HL-60 (cell line): ENCODE measurements around the gene HOXB2.

ENCODE experiments used
- DNase-seq, 2 experiments: peaks; one replicate each; pipeline ENCODE4 v3.0.0-alpha.2; 2010 to 2020; ENCODE audit warnings: low read depth in 1 of 2, low spot score in 1 of 2
- H3K27ac ChIP-seq: fragments of 250-450 bp; sonication (Bioruptor Pico); replicated peaks from 2 replicates; pipeline ENCODE4 v1.5.1; 2020; ENCODE audit warnings: mild to moderate bottlenecking, moderate library complexity
- H3K27me3 ChIP-seq: fragments of 250-450 bp; sonication (Bioruptor Pico); 2 replicates; pipeline ENCODE4 v1.5.1; 2021; ENCODE audit warnings: mild to moderate bottlenecking, moderate library complexity; ENCODE audit not compliant: insufficient read depth, poor library complexity, severe bottlenecking
- H3K4me3 ChIP-seq: replicated peaks from 2 replicates; pipeline ENCODE4 v1.5.1; 2011; ENCODE audit warnings: mild to moderate bottlenecking, control low read depth, low read length; ENCODE audit not compliant: insufficient read depth
- GABPA ChIP-seq: IDR thresholded peaks from 2 replicates; pipeline ENCODE4 v1.6.1; 2012; ENCODE audit warnings: low read depth
- POLR2AphosphoS5 ChIP-seq: IDR thresholded peaks from 2 replicates; pipeline ENCODE4 v1.6.1; 2012; ENCODE audit warnings: low read depth
- SPI1 ChIP-seq: IDR thresholded peaks from 2 replicates; pipeline ENCODE4 v1.6.1; 2012; ENCODE audit warnings: low read depth, mild to moderate bottlenecking, borderline replicate concordance
- TF ChIP-seq, protein P1 (sequence below): IDR thresholded peaks from 2 replicates; pipeline ENCODE4 v1.6.1; 2012; ENCODE audit warnings: low read depth; ENCODE audit not compliant: insufficient replicate concordance
- TF ChIP-seq, protein P2 (sequence below): IDR thresholded peaks from one replicate; pipeline ENCODE4 v1.5.1; 2011; ENCODE audit warnings: low read length, control low read depth, inconsistent platforms; ENCODE audit not compliant: insufficient read depth

Gene HOXB2

DNA sequence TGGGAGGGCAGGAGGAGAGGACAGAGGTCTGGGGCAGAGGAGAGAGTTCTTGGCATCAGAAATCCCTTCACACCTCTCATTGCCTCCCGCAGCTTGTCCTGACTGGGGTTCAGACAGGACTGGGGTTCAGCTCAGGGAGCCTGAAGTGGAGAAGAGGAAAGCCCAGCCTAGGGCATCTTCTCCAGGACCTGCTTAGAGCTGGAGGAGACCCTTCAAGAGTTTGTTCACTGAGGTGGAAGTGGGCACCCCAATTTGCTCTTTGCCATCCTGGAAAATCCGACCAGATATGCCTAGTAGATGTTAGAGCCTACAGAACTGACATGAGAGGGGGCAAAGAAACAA, 43.1 kb upstream of the HOXB2 start:
- TF ChIP-seq GABPA (no peak), SPI1 (no peak), POLR2AphosphoS5 (no peak)
- TF ChIP-seq, protein P1, sequence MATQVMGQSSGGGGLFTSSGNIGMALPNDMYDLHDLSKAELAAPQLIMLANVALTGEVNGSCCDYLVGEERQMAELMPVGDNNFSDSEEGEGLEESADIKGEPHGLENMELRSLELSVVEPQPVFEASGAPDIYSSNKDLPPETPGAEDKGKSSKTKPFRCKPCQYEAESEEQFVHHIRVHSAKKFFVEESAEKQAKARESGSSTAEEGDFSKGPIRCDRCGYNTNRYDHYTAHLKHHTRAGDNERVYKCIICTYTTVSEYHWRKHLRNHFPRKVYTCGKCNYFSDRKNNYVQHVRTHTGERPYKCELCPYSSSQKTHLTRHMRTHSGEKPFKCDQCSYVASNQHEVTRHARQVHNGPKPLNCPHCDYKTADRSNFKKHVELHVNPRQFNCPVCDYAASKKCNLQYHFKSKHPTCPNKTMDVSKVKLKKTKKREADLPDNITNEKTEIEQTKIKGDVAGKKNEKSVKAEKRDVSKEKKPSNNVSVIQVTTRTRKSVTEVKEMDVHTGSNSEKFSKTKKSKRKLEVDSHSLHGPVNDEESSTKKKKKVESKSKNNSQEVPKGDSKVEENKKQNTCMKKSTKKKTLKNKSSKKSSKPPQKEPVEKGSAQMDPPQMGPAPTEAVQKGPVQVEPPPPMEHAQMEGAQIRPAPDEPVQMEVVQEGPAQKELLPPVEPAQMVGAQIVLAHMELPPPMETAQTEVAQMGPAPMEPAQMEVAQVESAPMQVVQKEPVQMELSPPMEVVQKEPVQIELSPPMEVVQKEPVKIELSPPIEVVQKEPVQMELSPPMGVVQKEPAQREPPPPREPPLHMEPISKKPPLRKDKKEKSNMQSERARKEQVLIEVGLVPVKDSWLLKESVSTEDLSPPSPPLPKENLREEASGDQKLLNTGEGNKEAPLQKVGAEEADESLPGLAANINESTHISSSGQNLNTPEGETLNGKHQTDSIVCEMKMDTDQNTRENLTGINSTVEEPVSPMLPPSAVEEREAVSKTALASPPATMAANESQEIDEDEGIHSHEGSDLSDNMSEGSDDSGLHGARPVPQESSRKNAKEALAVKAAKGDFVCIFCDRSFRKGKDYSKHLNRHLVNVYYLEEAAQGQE, result no peak
- TF ChIP-seq, protein P2, sequence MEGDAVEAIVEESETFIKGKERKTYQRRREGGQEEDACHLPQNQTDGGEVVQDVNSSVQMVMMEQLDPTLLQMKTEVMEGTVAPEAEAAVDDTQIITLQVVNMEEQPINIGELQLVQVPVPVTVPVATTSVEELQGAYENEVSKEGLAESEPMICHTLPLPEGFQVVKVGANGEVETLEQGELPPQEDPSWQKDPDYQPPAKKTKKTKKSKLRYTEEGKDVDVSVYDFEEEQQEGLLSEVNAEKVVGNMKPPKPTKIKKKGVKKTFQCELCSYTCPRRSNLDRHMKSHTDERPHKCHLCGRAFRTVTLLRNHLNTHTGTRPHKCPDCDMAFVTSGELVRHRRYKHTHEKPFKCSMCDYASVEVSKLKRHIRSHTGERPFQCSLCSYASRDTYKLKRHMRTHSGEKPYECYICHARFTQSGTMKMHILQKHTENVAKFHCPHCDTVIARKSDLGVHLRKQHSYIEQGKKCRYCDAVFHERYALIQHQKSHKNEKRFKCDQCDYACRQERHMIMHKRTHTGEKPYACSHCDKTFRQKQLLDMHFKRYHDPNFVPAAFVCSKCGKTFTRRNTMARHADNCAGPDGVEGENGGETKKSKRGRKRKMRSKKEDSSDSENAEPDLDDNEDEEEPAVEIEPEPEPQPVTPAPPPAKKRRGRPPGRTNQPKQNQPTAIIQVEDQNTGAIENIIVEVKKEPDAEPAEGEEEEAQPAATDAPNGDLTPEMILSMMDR, result no peak
- Histone ChIP-seq H3K4me3 (no peak overlapping the region), H3K27me3 (peaks cover 84% of the 10 kb centered on the region), H3K27ac (no peak overlapping the region)
- no peak for DNase-seq

DNA sequence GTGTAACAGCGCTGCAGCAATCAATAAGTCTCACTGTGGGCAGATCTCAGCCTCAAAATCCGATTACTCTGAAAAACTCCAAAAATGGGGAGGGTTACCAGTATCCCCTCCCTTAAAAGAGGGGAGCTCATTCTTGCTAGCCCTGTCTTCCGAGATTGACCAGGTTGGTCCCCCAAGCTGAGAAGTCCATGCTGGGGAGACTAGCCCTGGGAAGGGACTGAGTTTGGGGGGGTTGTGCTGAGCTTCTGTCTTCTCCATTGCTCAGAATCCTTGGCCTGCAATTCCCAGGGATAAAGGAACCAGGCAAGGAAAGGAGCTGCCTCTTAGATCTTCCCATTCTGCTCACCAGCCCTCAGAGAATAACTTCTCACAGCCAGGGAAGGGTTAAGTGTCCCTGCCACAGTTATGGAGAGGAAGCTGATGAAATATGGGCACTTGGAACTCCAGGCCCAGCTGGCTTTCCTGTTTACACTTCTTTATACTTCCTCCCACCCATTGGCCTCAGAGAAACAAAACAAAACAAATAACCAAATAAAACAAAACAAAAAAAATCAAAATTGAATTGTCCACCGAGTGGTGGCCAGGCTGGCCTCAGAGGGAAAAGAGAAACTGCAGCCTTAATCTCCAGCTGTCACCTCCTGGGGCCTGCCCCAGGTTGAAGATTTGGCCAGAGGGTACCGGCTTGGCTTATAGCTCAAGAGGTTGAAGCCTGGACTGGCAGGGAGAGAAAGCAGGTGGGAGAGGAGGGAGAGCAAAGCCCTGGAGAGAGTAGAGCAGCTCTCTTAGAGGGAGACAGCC, 42.6 kb upstream of the HOXB2 start:
- Histone ChIP-seq H3K4me3 (no peak overlapping the region), H3K27me3 (peaks cover 84% of the 10 kb centered on the region), H3K27ac (no peak overlapping the region)
- DNase-seq, result no peak
- TF ChIP-seq SPI1, result no peak
- TF ChIP-seq, protein P2, result no peak
- no peak for TF ChIP-seq GABPA
- TF ChIP-seq POLR2AphosphoS5, result no peak
- TF ChIP-seq, protein P1, result no peak

DNA sequence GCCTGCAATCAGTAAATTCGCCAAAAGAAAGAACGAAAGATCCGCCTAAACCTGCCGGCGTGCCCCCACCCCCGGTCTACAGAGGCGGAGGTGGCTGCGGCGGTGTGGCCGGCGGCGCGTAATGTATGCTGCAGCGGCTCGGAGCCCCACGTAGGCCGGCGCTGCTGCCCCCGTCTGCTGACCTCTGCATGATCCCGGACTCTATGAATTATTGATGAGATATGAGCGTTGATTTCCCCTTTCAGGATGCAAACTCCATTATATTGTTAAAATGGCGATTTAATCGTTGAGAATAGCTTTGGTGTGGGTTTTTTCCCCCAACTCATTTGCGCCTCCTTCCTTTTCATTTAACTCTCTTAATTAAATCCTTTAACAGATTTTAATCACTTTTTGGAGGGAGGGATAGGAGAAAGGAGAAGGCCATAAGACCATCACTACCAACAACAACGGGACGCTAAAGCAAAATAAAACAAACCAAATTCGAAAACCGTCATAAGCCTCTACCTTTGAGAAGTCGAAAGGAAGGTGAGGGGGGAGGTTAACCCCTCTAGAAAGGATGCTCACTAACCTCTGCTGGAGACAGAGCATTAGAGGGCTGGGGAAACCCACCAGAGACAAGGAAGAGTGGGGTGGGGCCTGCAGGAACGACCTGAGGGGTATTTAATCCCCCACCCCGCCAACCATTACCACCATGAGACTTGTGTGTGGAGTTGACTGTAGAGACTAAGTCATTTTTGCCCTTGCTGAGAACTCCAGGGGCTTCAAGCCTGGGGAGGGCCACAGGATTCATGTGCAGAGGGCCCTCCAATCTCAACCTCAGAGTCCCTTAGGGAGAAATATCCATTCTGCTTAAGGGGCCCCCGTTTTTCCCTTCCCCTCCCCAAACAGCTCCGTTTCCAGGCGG, 41.7 kb upstream of the HOXB2 start:
- Histone ChIP-seq H3K27ac (no peak overlapping the region), H3K4me3 (no peak overlapping the region), H3K27me3 (peaks cover 83% of the 10 kb centered on the region)
- no peak for DNase-seq
- TF ChIP-seq GABPA, result no peak
- no peak for TF ChIP-seq SPI1
- no peak for TF ChIP-seq POLR2AphosphoS5
- TF ChIP-seq, protein P1, result no peak
- TF ChIP-seq, protein P2, result no peak
